ENCODE measurements around the gene C16orf96.

GRCh38 chr16:4534151-4534790 is 21.9 kb upstream of the C16orf96 start:
- no peak for TF ChIP-seq CTCF (IDR thresholded peaks at IDR 0.05)
- TF ChIP-seq EZH2 (IDR thresholded peaks at IDR 0.05) = no peak
